Measurements from ENCODE around the gene PNPLA7. TPM values are rescaled to one million over a fixed set of nuclear protein-coding genes. Genes with fewer than 3 reads are reported as not detected.

The PNPLA7 gene
- polyA plus RNA-seq, 1 of the 3 experiments (the other 2 are of a cell fraction) = 0.99 TPM

- DNase-seq = peak; percentile 36
- Histone ChIP-seq H3K9me3 (no peaks in the 10 kb centered on the region), H3K27ac (ENCODE audit: low read depth in 2 of 2, low read length in 1 of 2) (peak overlapping the region in 1 of 2 experiments; percentile 76; a peak in 1 of 4 replicates), H3K4me1 (ENCODE audit: control insufficient read depth in 1 of 2, insufficient read depth in 2 of 2, low read depth in 1 of 2, low read length in 1 of 2) (peaks cover 18 to 42% of the 10 kb centered on the region in 2 experiments; a peak in 3 of 4 replicates), H4K20me1 (ENCODE audit: insufficient read depth) (peaks cover 16% of the 10 kb centered on the region), H3K4me3 (ENCODE audit: low read depth in 2 of 2, low read length in 1 of 2) (peak overlapping the region in 1 of 2 experiments; percentile 82; a peak in 2 of 4 replicates), H3K4me2 (peak overlapping the region; percentile 65; the same call in 1 of the 2 replicates), H2AFZ (ENCODE audit: low read depth) (peak overlapping the region; percentile 99), H3K9ac (peak overlapping the region; percentile 45), H3K27me3 (ENCODE audit: insufficient read depth) (no peaks in the 10 kb centered on the region), H3K79me2 (ENCODE audit: insufficient read depth) (peaks cover 10% of the 10 kb centered on the region; the same call in 1 of the 2 replicates), H3K36me3 (replicated peaks in 1 of 2; ENCODE audit: control insufficient read depth in 1 of 2, insufficient read depth in 2 of 2, low read length in 1 of 2) (peaks cover 0 to 20% of the 10 kb centered on the region in 2 experiments), H3F3A (replicated peaks; ENCODE audit: insufficient read depth) (no peaks in the 10 kb centered on the region), H3K9me2 (no peaks in the 10 kb centered on the region)
- POLR2A ChIA-PET = interaction anchor here (0.6 to 1.3 kb wide), 4 partner anchors 9 to 28 kb away, joined by 3 to 4 read pairs (median 4); no protein-coding TSS in a partner anchor
- no peak for TF ChIP-seq SIN3A (IDR thresholded peaks at IDR 0.05; ENCODE audit: borderline replicate concordance, low read depth, low read length)
- no peak for TF ChIP-seq POLR2AphosphoS5 (IDR thresholded peaks at IDR 0.05; ENCODE audit: low read depth, low read length)
- no peak for TF ChIP-seq TCF12 (IDR thresholded peaks at IDR 0.05)
- TF ChIP-seq FOXM1 (IDR thresholded peaks at IDR 0.05; ENCODE audit: low read depth) = no peak
- TF ChIP-seq GATA2 (CRISPR knock-in tag; IDR thresholded peaks at IDR 0.05) = no peak
- TF ChIP-seq EP300 (IDR thresholded peaks at IDR 0.05; ENCODE audit: borderline replicate concordance in 1 of 2, low read depth in 1 of 2, low read length in 1 of 2) = no peak
- TF ChIP-seq RAD21 (IDR thresholded peaks at IDR 0.05; ENCODE audit: low read length) = no peak
- no peak for TF ChIP-seq EZH2phosphoT487 (IDR thresholded peaks at IDR 0.05; ENCODE audit: borderline replicate concordance, low read depth)
- no peak for TF ChIP-seq PBX3 (IDR thresholded peaks at IDR 0.05)
- no peak for TF ChIP-seq USF2 (IDR thresholded peaks at IDR 0.05; ENCODE audit: borderline replicate concordance, low read depth, low read length)
- TF ChIP-seq RCOR1 (IDR thresholded peaks at IDR 0.05; ENCODE audit: low read length) = no peak
- CTCF ChIA-PET = interaction anchor here (0.9 to 1.5 kb wide), 4 partner anchors 14 to 37 kb away, joined by 3 to 5 read pairs (median 3); partner anchors contain the start of genes EXD3 and NOXA1
- 25% methylated on average over 4 of the region's 15 CpGs for WGBS (ENCODE audit: low lambda C conversion rate)
Measured at GRCh38 chr9:137459601-137460362, 90.4 kb downstream of the PNPLA7 start.

- peaks cover 18 to 48% of the 10 kb centered on the region in 2 experiments for H3K4me1 ChIP-seq (ENCODE audit: control insufficient read depth in 1 of 2, insufficient read depth in 2 of 2, low read depth in 1 of 2, low read length in 1 of 2)
- peaks cover 0 to 20% of the 10 kb centered on the region in 2 experiments for H3K36me3 ChIP-seq (replicated peaks in 1 of 2; ENCODE audit: control insufficient read depth in 1 of 2, insufficient read depth in 2 of 2, low read length in 1 of 2)
- no peaks in the 10 kb centered on the region for H3K27me3 ChIP-seq (ENCODE audit: insufficient read depth)
- peak; percentile 100 for DNase-seq
- H2AFZ ChIP-seq (ENCODE audit: low read depth) = peak within 1 kb of the TSS; percentile 99
- peak within 1 kb of the TSS; percentile 74 to 82 for H3K4me3 ChIP-seq (ENCODE audit: low read depth in 2 of 2, low read length in 1 of 2)
- TF ChIP-seq USF2 (IDR thresholded peaks at IDR 0.05; ENCODE audit: borderline replicate concordance, low read depth, low read length) (0 out of 2 replicates have a peak, but pooled peaks have one; percentile 26), POLR2AphosphoS5 (IDR thresholded peaks at IDR 0.05; ENCODE audit: low read depth, low read length) (0 out of 2 replicates have a peak, but pooled peaks have one; percentile 24), USF1 (IDR thresholded peaks at IDR 0.05; ENCODE audit: borderline replicate concordance, low read depth) (no peak), MXI1 (IDR thresholded peaks at IDR 0.05; ENCODE audit: low read depth, low read length) (peak; percentile 57), MAX (IDR thresholded peaks at IDR 0.05; ENCODE audit: low read depth) (0 out of 2 replicates have a peak, but pooled peaks have one; percentile 32), RFX5 (IDR thresholded peaks at IDR 0.05; ENCODE audit: low read length) (0 out of 2 replicates have a peak, but pooled peaks have one; percentile 50)
- no peaks in the 10 kb centered on the region for H3K9me2 ChIP-seq
- H3K9me3 ChIP-seq = no peaks in the 10 kb centered on the region
- H3F3A ChIP-seq (replicated peaks; ENCODE audit: insufficient read depth) = no peaks in the 10 kb centered on the region
- peak within 1 kb of the TSS in 1 of 2 experiments; percentile 79; a peak in 1 of 4 replicates for H3K27ac ChIP-seq (ENCODE audit: low read depth in 2 of 2, low read length in 1 of 2)
- no CpG with 5 or more reads among the region's 62 CpGs for WGBS (ENCODE audit: low lambda C conversion rate)
- CTCF ChIA-PET = interaction anchor here (1.2 kb wide), 1 partner anchor 36 kb away, joined by 3 read pairs; the partner anchor contains the start of genes EXD3 and NOXA1
- H3K79me2 ChIP-seq (ENCODE audit: insufficient read depth) = peaks cover 10% of the 10 kb centered on the region; the same call in 1 of the 2 replicates
- POLR2A ChIA-PET = interaction anchor here (0.6 to 1.3 kb wide), 4 partner anchors 9 to 29 kb away, joined by 3 to 4 read pairs (median 4); no protein-coding TSS in a partner anchor
- H4K20me1 ChIP-seq (ENCODE audit: insufficient read depth) = peaks cover 16% of the 10 kb centered on the region
- H3K9ac ChIP-seq = peak within 1 kb of the TSS; percentile 81
- H3K4me2 ChIP-seq = peak within 1 kb of the TSS; percentile 98
Measured at GRCh38 chr9:137459152-137459600, 91.0 kb downstream of the PNPLA7 start, which contains the start of gene NSMF. Gene NSMF, minus strand, starts transcription at chr9:137459334. Its CDS starts 232 bp downstream, at chr9:137459102.

Data from SK-N-SH (cell line).